ENCODE results near the gene SMARCC2. TPM values are rescaled to one million over a fixed set of nuclear protein-coding genes. Genes with fewer than 3 reads are reported as not detected.

SMARCC2 gene
- total and polyA plus RNA-seq, 9 of the 15 experiments (the other 6 are each of a cell fraction or from before 2014, with no cell fraction given) = 11.9 to 86.0 (median 36.6) TPM

DNA sequence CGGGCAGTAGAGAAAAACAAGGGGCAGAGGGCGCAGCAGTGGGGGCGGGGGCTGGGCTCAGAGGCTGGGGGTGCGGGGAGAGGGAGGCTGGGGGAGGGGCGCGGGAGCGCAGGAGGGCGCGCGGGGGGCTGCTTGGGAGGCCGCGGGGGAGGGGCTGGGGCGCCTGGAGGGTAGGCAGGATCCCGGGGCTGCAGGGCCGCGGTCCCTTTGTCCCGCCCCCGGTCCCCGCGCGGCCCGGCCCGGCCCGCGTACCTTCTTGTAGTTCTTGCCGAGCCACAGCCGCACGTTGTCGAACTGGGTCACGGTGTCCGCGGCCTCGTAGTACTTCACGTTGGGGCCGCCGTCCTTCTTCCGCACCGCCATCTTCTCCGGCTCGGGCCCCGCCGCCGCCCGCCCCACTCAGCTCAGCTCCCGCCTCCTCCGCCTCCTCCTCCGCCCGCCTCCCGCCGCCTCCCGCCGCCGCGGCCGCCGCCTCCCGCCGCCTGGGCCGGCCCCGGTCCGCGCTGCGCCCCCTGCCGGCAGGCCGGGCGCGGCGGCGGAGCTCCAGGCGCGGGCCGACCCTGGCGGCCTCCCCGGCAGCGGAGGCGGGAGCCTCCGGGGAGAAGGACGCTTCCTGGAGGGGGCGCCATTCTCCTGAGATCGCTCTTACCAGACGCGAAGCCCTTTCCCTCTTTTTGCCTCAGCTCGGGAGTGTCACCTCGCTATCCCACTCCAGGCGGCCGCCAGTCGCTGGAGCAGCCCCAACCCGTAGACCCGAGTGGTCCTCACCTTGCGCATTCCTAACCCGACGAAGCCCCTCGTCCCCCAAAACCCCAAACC is at the start of gene SMARCC2 (continued):
- no peak for TF ChIP-seq CHCHD3 (CRISPR knock-in tag; IDR thresholded peaks at IDR 0.05)
- no peak for TF ChIP-seq ZNF79 (CRISPR knock-in tag; IDR thresholded peaks at IDR 0.05; ENCODE audit: low read depth)
- peak; percentile 82 for TF ChIP-seq HMGN3 (IDR thresholded peaks at IDR 0.05; ENCODE audit: borderline replicate concordance, extremely low read depth, insufficient read length, low read depth, low read length)
- TF ChIP-seq RBM34 (IDR thresholded peaks at IDR 0.05; ENCODE audit: borderline replicate concordance, insufficient read depth, low read length) = no peak
- no peak for TF ChIP-seq ADNP (tag; IDR thresholded peaks at IDR 0.05)
- TF ChIP-seq BRF1 (IDR thresholded peaks at IDR 0.05; ENCODE audit: borderline replicate concordance, extremely low read depth, insufficient read length) = no peak
- no peak for TF ChIP-seq ZNF76 (CRISPR knock-in tag; IDR thresholded peaks at IDR 0.05; ENCODE audit: borderline replicate concordance)
- no peak for TF ChIP-seq CHD4 (IDR thresholded peaks at IDR 0.05; ENCODE audit: insufficient read depth, insufficient replicate concordance, low read depth, low read length, poor library complexity, severe bottlenecking)
- peak; percentile 54; the same call in 1 of the 2 replicates for TF ChIP-seq CREM (IDR thresholded peaks at IDR 0.05; ENCODE audit: low read depth)
- peak; percentile 52; the same call in 1 of the 2 replicates for TF ChIP-seq EP400 (IDR thresholded peaks at IDR 0.05)
- peak; percentile 64; the same call in 1 of the 2 replicates for TF ChIP-seq GATAD2B (IDR thresholded peaks at IDR 0.05; ENCODE audit: borderline replicate concordance)
- no peak for TF ChIP-seq SNRNP70 (optimal IDR thresholded peaks at IDR 0.05; ENCODE audit: low read depth, low read length)
- TF ChIP-seq SOX6 (IDR thresholded peaks at IDR 0.05) = no peak
- TF ChIP-seq KDM5B (IDR thresholded peaks at IDR 0.05; ENCODE audit: insufficient replicate concordance, low read depth, low read length) = peak; percentile 77
- no peak for TF ChIP-seq HDAC1 (IDR thresholded peaks at IDR 0.05)
- TF ChIP-seq HMG20A (CRISPR knock-in tag; conservative IDR thresholded peaks at IDR 0.05) = no peak
- no peak for TF ChIP-seq TGIF2 (CRISPR knock-in tag; IDR thresholded peaks at IDR 0.05)
- TF ChIP-seq, protein P1, sequence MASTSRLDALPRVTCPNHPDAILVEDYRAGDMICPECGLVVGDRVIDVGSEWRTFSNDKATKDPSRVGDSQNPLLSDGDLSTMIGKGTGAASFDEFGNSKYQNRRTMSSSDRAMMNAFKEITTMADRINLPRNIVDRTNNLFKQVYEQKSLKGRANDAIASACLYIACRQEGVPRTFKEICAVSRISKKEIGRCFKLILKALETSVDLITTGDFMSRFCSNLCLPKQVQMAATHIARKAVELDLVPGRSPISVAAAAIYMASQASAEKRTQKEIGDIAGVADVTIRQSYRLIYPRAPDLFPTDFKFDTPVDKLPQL (IDR thresholded peaks at IDR 0.05; ENCODE audit: extremely low read depth, insufficient read length) = no peak
- TF ChIP-seq POLR2G (IDR thresholded peaks at IDR 0.05; ENCODE audit: low read depth, low read length) = peak; percentile 85
- no peak for TF ChIP-seq ZNF785 (CRISPR knock-in tag; IDR thresholded peaks at IDR 0.05)
- TF ChIP-seq ZNF197 (CRISPR knock-in tag; IDR thresholded peaks at IDR 0.05; ENCODE audit: low read depth) = 0 out of 2 replicates have a peak, but pooled peaks have one; percentile 68
- TF ChIP-seq ZNF24 (IDR thresholded peaks at IDR 0.05) = 0 out of 2 replicates have a peak, but pooled peaks have one; percentile 49
- no peak for TF ChIP-seq SMARCE1 (IDR thresholded peaks at IDR 0.05)
- no peak for TF ChIP-seq ZBED1 (IDR thresholded peaks at IDR 0.05)
- peak; percentile 15 for TF ChIP-seq ARHGAP35 (IDR thresholded peaks at IDR 0.05; ENCODE audit: partially characterized antibody)
- TF ChIP-seq MEF2D (tag; conservative IDR thresholded peaks at IDR 0.05; ENCODE audit: low read depth) = no peak
- TF ChIP-seq ZBTB1 (CRISPR knock-in tag; IDR thresholded peaks at IDR 0.05; ENCODE audit: borderline replicate concordance, low read depth) = no peak
- peak; percentile 55; the same call in 1 of the 2 replicates for TF ChIP-seq ESRRA (IDR thresholded peaks at IDR 0.05; ENCODE audit: borderline replicate concordance, low read depth)

Data from K562 (cell line).